Stimulated activated CD4-positive, alpha-beta T cell treated with anti-CD3 and anti-CD28 coated beads, TNF-alpha, amount 100 ng/mL, for 24 hours (primary cell): ENCODE measurements around the gene SYNGR4.

Experiments used
- DNase-seq, 3 experiments: peaks; one replicate each; pipeline ENCODE4 v3.0.0-alpha.2; 2020; ENCODE audit warnings: low read depth in 3 of 3

SYNGR4 gene

DNA sequence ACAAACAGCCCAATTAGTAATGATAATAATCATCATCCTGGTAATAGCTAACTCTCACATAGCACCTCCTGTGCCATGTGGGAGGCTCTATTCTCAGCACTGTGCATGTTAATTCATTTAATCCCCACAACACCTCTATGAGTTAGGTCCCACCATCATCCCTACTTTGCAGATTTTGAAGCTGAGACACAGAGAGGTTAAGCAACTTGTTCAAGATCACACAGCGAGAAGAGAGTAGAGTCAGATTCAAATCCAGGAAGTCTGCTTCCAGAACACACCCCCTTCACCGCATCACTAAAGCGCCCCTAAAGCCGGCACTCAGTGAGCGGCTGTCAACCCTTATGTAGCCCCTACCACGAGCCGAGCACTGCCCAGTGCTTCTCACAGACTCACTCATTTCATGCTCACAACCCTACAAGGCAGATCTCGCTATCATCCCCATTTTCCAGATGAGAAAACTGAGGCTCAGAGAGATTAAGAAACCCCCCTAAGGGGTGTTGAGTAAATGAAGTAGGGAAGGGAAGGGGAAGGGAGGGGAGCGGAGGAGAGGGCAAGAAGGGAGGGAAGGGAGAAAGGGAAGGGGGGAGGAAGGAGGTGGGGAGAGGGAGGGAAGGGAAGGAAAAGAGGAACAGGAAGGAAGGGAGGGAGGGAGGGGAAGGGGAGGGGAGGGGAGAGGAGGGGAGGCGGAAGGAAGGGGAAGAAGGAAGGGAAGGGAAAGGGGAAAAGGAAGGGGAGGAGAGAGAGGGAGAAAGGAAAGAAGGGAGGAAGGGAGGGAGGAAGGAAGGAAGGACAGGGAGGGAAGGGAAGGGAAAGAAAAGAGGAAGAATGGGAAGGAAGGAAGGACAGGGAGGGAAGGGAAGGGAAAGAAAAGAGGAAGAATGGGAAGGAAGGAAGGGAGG lies 22.4 kb upstream of the SYNGR4 start:
- DNase-seq, result no peak

DNA sequence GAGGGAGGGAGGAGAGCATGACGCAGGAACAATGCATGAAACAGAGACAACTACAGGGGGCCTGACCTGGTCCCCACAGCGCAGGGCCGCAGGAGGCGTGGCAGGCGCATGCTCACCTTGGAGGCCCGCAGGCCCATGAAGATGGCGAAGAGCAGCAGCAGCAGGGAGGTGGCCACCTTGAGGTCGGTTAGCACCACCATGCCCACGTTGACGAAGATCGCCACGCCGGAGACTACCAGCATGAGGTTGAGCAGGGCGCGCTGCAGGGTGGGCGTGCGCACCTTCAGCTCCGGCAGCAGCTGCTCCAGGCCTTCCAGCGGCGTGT lies 21.8 kb upstream of the SYNGR4 start:
- DNase-seq, result no peak

GRCh38 chr19:48342841-48343540 lies 21.2 kb upstream of the SYNGR4 start:
- DNase-seq, result no peak

GRCh38 chr19:48344892-48345291 lies 19.3 kb upstream of the SYNGR4 start:
- DNase-seq, result no peak

GRCh38 chr19:48346191-48346590 lies 18.0 kb upstream of the SYNGR4 start:
- DNase-seq, result no peak

- DNase-seq, result no peak
Measured at GRCh38 chr19:48348045-48348444, 16.1 kb upstream of the SYNGR4 start.

DNA sequence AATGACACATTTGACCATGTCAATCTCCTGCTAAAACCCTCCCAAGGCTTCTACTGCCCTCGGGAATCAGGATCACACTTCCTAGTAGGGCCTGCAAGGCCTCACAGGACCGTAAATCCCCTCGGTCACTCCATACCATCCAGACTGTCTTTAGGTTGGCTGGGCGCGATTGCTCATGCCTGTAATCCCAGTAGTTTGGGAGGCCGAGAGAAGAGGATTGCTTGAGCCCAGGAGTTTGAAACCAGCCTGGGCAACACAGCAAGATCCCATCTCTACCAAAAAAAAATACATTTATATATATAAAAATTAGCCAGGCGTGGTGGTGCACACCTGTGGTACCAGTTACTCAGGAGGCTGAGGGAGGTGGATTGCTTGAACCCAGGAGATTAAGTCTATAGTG lies 15.4 kb upstream of the SYNGR4 start:
- no peak for DNase-seq

DNA sequence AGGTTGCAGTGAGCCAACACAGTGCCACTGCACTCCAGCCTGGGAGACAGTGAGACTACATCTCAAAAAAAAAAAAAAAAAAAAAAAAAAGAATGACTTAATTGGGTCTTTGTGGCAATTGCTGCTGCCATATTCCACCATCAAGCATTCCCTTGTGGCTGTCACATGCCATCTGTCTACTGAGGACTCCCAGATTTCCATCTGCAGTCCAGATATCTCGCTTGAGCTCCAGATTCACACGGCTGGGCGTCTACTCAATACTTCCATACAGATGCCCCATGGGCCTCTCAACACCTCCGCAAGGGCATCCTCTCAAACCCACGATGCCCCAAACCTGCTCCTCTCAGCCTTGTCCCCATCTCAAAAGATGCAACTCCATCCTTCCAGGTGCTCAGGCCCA lies 13.3 kb upstream of the SYNGR4 start:
- DNase-seq, result no peak

GRCh38 chr19:48351341-48351752 lies 12.8 kb upstream of the SYNGR4 start:
- DNase-seq, result peak; percentile 66 to 83 (median 70)

- no peak for DNase-seq
Measured at GRCh38 chr19:48353677-48354076, 10.5 kb upstream of the SYNGR4 start.

GRCh38 chr19:48354332-48354992 lies 9.7 kb upstream of the SYNGR4 start:
- no peak for DNase-seq

DNA sequence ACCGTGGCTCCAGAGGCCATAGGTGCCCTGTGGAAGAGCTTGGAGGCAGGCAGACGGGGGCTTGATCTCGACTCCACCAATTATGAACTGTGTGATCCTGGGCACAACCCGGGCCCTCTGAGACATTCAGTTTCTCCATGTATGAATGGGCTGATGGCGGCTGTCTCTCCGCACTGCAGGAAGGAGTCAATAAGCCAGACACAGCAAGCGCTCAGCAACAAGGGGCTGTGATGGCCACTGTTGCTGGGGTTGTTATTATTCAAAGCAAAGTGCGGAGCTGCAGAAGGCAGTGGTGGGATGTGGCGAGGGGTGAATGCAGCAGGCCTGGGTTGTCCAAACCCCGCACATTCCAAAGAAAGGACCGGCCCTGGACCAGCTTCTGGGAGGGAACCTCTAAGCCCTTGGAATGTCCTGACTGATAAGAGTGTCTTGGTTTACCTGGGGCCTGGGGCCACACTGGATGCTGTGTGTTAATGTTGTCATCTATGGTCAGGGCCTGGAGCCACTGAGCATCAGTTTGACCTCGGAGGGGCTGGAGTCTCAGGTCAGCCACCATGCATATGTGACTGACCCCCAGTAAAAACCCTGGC lies 8.7 kb upstream of the SYNGR4 start:
- DNase-seq, result no peak

DNA sequence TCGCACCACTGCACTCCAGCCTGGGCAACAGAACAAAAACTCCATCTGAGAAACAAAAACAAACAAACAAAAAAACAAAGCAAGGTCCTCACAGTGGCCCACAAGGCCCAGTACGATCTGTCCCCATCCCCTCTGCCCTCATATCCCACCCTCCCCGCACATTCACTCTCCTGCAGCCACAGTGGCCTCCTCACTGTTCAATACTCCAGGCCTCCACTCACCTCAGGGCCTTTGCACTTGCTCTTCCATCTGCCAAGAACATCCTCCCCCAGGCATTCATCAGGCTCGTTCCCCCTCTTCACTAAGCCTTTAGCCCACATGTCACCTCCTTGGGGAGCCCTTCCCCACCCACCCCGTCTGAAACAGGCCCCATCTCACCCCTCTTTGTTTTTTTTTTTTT lies 5.0 kb upstream of the SYNGR4 start:
- DNase-seq, result no peak

DNA sequence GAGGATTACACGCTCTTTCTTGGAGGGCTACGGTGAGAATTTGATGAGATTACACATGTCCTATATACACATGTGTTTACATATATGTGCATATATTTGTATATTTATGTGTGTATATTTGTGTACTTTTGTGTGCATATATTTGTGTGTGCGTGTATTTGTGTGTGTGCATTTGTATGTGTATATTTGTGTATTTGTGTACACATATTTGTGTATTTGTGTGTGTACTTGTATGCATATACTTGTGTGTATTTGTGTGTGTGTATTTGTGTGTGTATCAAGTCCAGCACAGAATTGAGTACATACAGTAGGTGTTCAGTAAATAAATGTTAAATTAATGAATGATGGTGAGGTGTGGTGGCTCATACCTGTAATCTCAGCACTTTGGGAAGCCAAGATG lies 2.3 kb upstream of the SYNGR4 start:
- DNase-seq, result no peak

DNA sequence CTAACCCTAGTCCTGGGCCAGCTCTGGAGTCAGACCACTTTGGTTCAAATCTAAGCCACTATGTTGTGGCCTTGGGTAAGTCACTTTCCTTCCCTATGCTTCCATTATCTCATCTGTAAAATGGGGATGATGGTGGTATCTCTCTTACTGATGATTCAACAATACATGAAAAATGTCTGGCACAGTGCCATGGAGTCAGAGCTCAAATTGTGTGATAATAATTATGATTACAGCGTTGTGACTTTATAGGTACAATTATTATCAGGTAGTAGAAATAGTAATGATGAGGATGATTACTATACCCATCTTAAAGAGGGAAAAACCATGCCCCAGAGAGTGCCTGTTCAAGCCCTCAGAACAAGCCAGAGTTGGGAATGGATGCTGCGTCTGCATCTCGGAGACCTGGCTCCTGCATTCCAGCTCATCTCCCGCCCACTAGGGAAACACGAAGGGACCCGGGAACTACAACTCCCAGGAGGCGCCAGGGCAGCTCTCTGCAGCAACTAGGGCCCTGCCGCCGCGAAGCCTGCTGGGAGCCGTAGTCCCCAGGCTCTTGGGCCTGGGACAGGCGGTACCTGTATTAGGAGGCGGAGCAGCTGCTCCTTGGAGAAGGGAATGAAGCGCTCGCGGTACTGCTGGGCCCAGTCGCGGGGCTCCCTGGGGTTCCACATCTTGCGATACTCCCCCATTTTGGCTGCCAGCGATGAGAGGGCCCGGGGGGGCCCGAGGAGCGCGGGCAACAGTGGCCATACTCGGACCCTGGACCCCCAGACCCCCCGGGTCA lies 1.3 kb upstream of the SYNGR4 start:
- DNase-seq, result peak; percentile 74 to 91 (median 79)

DNA sequence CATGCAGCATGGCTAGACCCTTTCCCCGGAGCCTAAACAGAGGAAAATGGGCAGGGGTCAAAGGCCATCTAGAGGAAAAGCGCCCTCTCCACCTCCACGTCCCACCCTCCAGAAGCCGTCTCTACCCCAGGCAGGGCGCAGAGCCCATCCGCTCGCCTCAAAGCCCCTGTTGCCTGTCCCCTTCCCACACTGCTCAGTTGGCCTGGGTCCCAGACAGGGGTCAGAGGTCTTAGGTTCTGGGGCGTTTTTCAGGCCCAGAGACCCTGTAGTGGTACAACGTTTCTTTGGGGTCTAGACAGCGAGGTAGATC lies 712 bp upstream of the SYNGR4 start:
- DNase-seq, result peak in 1 of 3 experiments; percentile 2

DNA sequence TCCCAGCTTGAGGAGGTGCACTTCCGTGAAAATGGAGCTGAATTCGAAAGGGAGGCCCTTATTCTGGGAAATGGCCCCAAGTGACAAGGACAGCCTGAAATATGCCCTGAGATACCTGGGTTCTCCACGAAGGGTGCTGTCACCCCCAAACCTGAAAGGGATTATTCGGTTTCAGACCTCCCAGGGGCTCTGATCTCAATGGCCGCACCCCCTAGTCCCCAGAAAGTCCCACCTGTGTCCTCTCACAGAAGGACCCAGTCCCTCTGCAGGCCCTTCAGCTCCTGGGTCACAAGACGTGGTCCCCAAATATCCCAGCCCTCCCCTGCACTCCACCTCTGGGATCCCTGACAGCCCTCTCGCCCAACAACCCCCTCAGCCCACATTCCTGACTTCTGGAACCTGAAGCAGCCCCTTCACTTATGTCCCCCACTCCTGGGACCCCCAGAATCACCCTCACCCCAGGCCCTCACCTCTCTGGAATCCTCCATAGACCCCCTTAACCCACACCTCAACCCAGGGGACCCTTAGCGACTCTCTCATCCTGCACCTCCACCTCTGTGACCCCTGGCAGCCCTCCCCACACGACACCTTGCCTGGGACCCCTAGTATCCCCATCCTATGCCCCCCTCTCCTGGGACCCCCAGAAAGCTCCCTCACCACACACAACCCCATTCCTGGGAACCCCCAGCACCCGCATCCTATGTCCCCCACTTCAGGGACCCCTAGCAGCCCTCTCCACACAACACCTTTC lies 606 bp downstream of the SYNGR4 start:
- DNase-seq, result no peak

- no peak for DNase-seq
Measured at GRCh38 chr19:48365602-48366001, 1.4 kb downstream of the SYNGR4 start.

- DNase-seq, result no peak
Measured at GRCh38 chr19:48367855-48368254, 3.7 kb downstream of the SYNGR4 start.

DNA sequence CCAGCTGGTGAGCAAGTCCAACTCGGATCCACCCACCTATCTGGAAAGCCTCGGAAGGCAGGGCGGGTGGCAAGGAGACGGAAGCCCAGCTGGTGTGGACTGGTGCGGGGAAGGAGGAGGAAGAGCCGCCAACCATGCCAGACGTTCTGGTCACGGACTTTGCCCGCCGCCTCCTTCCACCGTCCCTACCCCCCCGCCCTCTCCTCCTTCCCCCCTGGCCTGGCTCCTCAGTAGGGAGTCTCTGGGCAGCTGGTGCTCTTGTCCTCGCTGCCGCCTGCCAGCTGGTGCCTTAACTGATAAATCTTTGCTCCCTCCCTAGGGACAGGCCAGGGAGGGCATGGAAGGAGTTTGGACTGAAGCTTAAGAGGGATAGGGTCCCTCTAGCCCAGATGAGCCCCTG lies 4.8 kb downstream of the SYNGR4 start:
- DNase-seq, result no peak

- no peak for DNase-seq
Measured at GRCh38 chr19:48370955-48371354, 6.8 kb downstream of the SYNGR4 start.
